ENCODE data around the gene APOA1.

The APOA1 gene

DNA sequence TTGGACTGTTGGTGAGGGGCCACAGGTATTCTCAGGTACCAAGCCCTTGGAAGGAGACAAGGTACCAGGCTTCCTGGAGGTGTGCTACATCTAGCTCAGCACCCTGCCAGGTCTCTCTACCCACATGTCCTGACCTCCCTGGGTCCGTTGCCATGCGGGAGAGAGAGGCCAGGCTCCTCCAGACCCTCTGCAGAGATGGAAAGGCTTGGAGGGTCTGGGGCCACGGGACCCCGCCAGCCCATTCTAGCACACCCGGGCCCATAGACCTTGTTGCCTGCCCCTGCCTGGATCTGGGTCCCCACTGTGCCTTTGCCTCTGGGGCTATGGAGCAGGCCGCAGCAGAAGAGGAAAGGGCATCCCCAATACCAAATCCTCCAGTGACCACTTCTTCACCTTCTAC lies 10.0 kb downstream of the APOA1 start (continued):
- TF ChIP-seq ZNF654 (tag by site-specific recombination; IDR thresholded peaks at IDR 0.05; ENCODE audit: low read depth): no peak
- no peak for TF ChIP-seq OSR2 (tag by site-specific recombination; IDR thresholded peaks at IDR 0.05)
- TF ChIP-seq ZNF175 (tag by site-specific recombination; IDR thresholded peaks at IDR 0.05): no peak

DNA sequence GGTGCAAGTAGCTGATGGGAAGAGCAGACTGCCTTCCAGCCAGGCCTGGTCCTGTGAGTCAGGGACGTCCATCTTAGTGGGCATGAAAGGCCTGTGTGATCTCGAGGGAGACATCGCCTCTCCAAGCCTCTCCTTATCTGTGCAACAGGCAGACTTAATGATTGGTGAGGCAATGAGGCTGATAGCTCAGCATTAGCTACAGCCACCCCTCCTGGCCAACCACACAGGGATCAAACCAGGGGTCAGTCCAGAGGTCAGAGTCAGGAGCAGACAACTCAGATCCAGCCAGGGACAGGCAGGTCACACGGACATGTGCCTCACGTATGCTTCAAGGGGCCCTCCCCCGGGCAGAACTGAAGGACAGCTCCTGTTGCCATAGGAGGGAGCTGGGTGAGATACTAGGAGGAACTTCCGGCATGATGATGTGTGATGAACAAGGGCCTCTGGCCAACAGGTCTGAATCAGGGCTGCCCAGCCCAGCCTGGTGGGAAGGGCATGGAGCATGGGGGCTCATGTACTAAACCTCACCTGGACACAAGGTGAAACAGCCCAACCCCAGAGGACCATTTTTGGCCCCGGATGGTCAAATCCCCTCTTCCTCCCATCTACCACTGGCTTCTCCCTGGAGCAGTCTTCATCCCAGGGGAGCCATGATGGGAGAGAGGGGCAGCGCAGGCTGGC lies 10.5 kb downstream of the APOA1 start:
- ChIA-PET POLR2A (no interaction called here), CTCF (interaction anchor here (0.9 to 1.2 kb wide), 2 partner anchors 10 to 36 kb away, joined by 3 to 4 read pairs; no protein-coding TSS in a partner anchor)
- Histone ChIP-seq H3K4me1 (ENCODE audit: control insufficient read depth, insufficient read depth, low read length) (no peaks in the 10 kb centered on the region), H3K36me3 (ENCODE audit: control insufficient read depth in 2 of 2, insufficient read depth in 1 of 2, low read length in 2 of 2) (no peaks in the 10 kb centered on the region), H3K9me3 (ENCODE audit: control insufficient read depth, insufficient read depth, low read depth, low read length) (no peaks in the 10 kb centered on the region), H3K27ac (ENCODE audit: extremely low read depth, low read depth, low read length) (no peak overlapping the region), H3K4me3 (ENCODE audit: low read depth, low read length) (no peak overlapping the region)
- no peak for TF ChIP-seq ZNF157 (tag by site-specific recombination; IDR thresholded peaks at IDR 0.05)
- TF ChIP-seq SCRT2 (tag by site-specific recombination; IDR thresholded peaks at IDR 0.05): 0 out of 2 replicates have a peak, but pooled peaks have one; percentile 29
- no peak for TF ChIP-seq SP3 (tag by site-specific recombination; IDR thresholded peaks at IDR 0.05)

- CTCF ChIA-PET: interaction anchor here (0.9 to 1.2 kb wide), 4 partner anchors 10 to 36 kb away, joined by 3 to 4 read pairs (median 4); no protein-coding TSS in a partner anchor
- Histone ChIP-seq H3K9me3 (ENCODE audit: control insufficient read depth, insufficient read depth, low read depth, low read length) (no peaks in the 10 kb centered on the region), H3K36me3 (ENCODE audit: control insufficient read depth in 2 of 2, insufficient read depth in 1 of 2, low read length in 2 of 2) (no peaks in the 10 kb centered on the region), H3K4me3 (ENCODE audit: low read depth, low read length) (no peak overlapping the region), H3K4me1 (ENCODE audit: control insufficient read depth, insufficient read depth, low read length) (no peaks in the 10 kb centered on the region), H3K27ac (ENCODE audit: extremely low read depth, low read depth, low read length) (no peak overlapping the region)
- POLR2A ChIA-PET: no interaction called here
- TF ChIP-seq ZNF114 (tag by site-specific recombination; IDR thresholded peaks at IDR 0.05) (no peak), ZNF510 (tag by site-specific recombination; IDR thresholded peaks at IDR 0.05; ENCODE audit: insufficient replicate concordance) (no peak), GLI4 (tag by site-specific recombination; IDR thresholded peaks at IDR 0.05) (no peak), PATZ1 (tag by site-specific recombination; IDR thresholded peaks at IDR 0.05) (no peak), ZNF664 (tag by site-specific recombination; IDR thresholded peaks at IDR 0.05) (no peak), ZNF433 (tag by site-specific recombination; IDR thresholded peaks at IDR 0.05; ENCODE audit: low read depth) (no peak), ZFP41 (tag by site-specific recombination; IDR thresholded peaks at IDR 0.05; ENCODE audit: borderline replicate concordance) (no peak), ZNF561 (tag by site-specific recombination; IDR thresholded peaks at IDR 0.05; ENCODE audit: borderline replicate concordance) (no peak), ZNF677 (tag by site-specific recombination; IDR thresholded peaks at IDR 0.05) (no peak), RBAK (tag by site-specific recombination; IDR thresholded peaks at IDR 0.05) (no peak), YY2 (tag by site-specific recombination; IDR thresholded peaks at IDR 0.05) (no peak), ZNF670 (tag by site-specific recombination; IDR thresholded peaks at IDR 0.05; ENCODE audit: low read depth) (no peak), GLI2 (tag by site-specific recombination; IDR thresholded peaks at IDR 0.05; ENCODE audit: borderline replicate concordance, low read depth) (no peak), ZSCAN16 (tag by site-specific recombination; IDR thresholded peaks at IDR 0.05) (no peak)
- TF ChIP-seq, protein P1, sequence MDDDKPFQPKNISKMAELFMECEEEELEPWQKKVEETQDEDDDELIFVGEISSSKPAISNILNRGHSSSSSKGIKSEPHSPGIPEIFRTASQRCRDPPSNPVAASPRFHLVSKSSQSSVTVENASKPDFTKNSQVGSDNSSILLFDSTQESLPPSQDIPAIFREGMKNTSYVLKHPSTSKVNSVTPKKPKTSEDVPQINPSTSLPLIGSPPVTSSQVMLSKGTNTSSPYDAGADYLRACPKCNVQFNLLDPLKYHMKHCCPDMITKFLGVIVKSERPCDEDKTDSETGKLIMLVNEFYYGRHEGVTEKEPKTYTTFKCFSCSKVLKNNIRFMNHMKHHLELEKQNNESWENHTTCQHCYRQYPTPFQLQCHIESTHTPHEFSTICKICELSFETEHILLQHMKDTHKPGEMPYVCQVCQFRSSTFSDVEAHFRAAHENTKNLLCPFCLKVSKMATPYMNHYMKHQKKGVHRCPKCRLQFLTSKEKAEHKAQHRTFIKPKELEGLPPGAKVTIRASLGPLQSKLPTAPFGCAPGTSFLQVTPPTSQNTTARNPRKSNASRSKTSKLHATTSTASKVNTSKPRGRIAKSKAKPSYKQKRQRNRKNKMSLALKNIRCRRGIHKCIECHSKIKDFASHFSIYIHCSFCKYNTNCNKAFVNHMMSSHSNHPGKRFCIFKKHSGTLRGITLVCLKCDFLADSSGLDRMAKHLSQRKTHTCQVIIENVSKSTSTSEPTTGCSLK (tag by site-specific recombination; IDR thresholded peaks at IDR 0.05): no peak
- TF ChIP-seq, protein P2, sequence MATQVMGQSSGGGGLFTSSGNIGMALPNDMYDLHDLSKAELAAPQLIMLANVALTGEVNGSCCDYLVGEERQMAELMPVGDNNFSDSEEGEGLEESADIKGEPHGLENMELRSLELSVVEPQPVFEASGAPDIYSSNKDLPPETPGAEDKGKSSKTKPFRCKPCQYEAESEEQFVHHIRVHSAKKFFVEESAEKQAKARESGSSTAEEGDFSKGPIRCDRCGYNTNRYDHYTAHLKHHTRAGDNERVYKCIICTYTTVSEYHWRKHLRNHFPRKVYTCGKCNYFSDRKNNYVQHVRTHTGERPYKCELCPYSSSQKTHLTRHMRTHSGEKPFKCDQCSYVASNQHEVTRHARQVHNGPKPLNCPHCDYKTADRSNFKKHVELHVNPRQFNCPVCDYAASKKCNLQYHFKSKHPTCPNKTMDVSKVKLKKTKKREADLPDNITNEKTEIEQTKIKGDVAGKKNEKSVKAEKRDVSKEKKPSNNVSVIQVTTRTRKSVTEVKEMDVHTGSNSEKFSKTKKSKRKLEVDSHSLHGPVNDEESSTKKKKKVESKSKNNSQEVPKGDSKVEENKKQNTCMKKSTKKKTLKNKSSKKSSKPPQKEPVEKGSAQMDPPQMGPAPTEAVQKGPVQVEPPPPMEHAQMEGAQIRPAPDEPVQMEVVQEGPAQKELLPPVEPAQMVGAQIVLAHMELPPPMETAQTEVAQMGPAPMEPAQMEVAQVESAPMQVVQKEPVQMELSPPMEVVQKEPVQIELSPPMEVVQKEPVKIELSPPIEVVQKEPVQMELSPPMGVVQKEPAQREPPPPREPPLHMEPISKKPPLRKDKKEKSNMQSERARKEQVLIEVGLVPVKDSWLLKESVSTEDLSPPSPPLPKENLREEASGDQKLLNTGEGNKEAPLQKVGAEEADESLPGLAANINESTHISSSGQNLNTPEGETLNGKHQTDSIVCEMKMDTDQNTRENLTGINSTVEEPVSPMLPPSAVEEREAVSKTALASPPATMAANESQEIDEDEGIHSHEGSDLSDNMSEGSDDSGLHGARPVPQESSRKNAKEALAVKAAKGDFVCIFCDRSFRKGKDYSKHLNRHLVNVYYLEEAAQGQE (tag by site-specific recombination; IDR thresholded peaks at IDR 0.05): no peak
- TF ChIP-seq, protein P3, sequence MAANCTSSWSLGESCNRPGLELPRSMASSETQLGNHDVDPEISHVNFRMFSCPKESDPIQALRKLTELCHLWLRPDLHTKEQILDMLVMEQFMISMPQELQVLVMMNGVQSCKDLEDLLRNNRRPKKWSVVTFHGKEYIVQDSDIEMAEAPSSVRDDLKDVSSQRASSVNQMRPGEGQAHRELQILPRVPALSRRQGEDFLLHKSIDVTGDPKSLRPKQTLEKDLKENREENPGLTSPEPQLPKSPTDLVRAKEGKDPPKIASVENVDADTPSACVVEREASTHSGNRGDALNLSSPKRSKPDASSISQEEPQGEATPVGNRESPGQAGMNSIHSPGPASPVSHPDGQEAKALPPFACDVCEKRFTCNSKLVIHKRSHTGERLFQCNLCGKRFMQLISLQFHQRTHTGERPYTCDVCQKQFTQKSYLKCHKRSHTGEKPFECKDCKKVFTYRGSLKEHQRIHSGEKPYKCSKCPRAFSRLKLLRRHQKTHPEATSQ (tag by site-specific recombination; IDR thresholded peaks at IDR 0.05): no peak
Observed at GRCh38 chr11:116825854-116826750, 11.3 kb downstream of the APOA1 start.
